ENCODE measurements around the gene PXK.

Gene PXK

GRCh38 chr3:58414538-58415197 is 82.0 kb downstream of the PXK start:
- peak overlapping the region in 1 of 2 donors; percentile 3 for H3K27ac ChIP-seq
- no peak for DNase-seq (ENCODE audit: low spot score)
- TF ChIP-seq CTCF (IDR thresholded peaks at IDR 0.05): peak; percentile 72
- no peak overlapping the region for H3K4me3 ChIP-seq

GRCh38 chr3:58416191-58416590 is 83.5 kb downstream of the PXK start:
- no peak overlapping the region for H3K4me3 ChIP-seq
- TF ChIP-seq CTCF (IDR thresholded peaks at IDR 0.05): no peak
- DNase-seq (ENCODE audit: low spot score): no peak
- H3K27ac ChIP-seq: no peak overlapping the region

GRCh38 chr3:58417075-58417474 is 84.4 kb downstream of the PXK start:
- no peak for TF ChIP-seq CTCF (IDR thresholded peaks at IDR 0.05)
- Histone ChIP-seq H3K4me3 (no peak overlapping the region), H3K27ac (no peak overlapping the region)
- no peak for DNase-seq (ENCODE audit: low spot score)

- H3K4me3 ChIP-seq: no peak overlapping the region
- TF ChIP-seq CTCF (IDR thresholded peaks at IDR 0.05): no peak
- no peak for DNase-seq (ENCODE audit: low spot score)
- no peak overlapping the region for H3K27ac ChIP-seq
Observed at GRCh38 chr3:58418227-58418626, 85.5 kb downstream of the PXK start.

- TF ChIP-seq CTCF (IDR thresholded peaks at IDR 0.05): no peak
- H3K27ac ChIP-seq: peak overlapping the region; percentile 69
- DNase-seq (ENCODE audit: low spot score): no peak
- H3K4me3 ChIP-seq: no peak overlapping the region
Observed at GRCh38 chr3:58419780-58420507, 87.3 kb downstream of the PXK start.

GRCh38 chr3:58421004-58421403 is 88.3 kb downstream of the PXK start:
- H3K4me3 ChIP-seq: no peak overlapping the region
- DNase-seq (ENCODE audit: low spot score): no peak
- no peak for TF ChIP-seq CTCF (IDR thresholded peaks at IDR 0.05)

More at GRCh38 chr3:58421004-58421403, 88.3 kb downstream of the PXK start:
- H3K27ac ChIP-seq: no peak overlapping the region
